ENCODE measurements around the gene WDFY3.

WDFY3 gene

DNA sequence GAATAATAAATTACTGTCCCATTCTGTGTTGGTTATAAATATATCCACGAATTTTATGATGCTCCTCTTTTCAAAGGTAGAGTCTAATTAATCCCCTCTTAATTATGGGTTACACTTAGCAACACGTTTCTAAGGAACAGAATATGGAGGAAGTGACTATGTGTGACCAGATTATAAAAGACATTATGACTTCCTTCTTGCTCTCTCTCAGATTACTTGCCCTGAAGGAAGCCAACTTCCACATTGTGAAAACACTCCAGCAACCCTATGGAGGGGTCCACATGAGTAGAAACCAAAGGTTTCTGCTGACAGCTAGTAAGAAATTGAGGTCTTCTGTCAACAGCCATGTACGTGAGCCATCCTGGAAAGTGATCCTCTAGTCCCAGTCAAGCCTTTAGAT, 59.3 kb downstream of the WDFY3 start:
- DNase-seq, result no peak

- no peak for DNase-seq
Observed at GRCh38 chr4:84905646-84906045, 60.8 kb downstream of the WDFY3 start.

DNA sequence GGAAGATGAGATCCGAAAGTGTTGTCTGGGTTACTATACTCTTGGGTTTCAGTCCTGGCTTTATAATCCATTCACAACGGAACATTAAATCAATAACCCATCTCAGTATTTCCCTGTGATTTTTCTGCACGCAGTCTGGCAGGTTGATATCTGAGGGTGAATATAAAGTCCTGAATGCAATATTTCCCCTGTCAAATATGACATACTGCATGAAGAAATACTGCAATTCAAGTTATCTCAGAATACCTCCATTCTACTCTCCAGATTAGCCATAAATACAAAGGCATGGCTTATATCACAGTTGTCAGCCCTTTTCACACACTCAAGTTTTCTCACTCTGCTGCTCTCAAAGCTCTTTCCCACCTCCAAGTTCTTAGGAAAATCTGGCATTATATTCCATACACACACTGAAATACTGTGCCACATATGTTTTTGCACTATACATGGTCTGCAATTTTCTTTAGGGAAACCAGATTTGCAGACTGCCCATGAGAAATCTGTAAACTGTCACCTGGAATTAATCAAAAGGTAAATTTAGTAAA, 64.7 kb downstream of the WDFY3 start:
- DNase-seq, result no peak

GRCh38 chr4:84901173-84901572, 65.3 kb downstream of the WDFY3 start:
- no peak for DNase-seq

DNA sequence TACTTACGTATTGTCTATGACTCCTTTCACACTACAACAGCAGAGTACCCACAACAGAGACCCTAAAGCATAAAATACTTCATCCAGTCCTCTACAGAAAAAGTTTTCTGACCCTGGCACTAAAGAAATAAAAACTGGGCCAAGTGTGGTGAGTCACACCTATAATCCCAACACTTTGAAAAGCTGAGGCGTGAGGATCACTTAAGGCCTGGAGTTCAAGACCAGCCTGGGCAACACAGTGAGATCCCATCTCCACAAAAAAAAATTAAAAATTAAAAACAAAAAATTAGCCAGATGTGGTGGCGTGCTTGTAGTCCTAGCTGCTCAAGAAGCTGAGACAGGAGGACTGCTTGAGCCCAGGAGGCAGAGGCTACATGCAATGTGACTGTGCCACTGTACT, 66.9 kb downstream of the WDFY3 start:
- DNase-seq, result no peak

- DNase-seq, result no peak
Observed at GRCh38 chr4:84897516-84897915, 69.0 kb downstream of the WDFY3 start.

DNA sequence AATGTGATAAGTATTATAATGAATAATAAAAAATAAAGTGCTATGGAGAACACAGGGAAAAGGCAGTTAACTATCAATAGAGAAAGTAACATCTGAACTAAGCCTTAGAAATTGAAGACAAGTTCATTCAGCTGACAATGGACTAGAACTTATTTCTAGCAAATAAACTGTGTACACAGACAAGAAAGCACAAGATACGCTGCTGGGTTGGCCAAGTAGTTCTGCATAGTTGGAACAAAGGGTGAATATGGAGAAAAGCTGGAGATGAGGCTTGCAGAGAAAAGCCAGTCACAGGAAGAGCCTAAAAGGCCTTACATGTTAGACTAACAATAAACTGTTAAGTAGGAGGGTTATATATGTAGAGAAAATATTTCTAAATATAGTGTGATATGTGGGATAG, 71.2 kb downstream of the WDFY3 start:
- no peak for DNase-seq

DNA sequence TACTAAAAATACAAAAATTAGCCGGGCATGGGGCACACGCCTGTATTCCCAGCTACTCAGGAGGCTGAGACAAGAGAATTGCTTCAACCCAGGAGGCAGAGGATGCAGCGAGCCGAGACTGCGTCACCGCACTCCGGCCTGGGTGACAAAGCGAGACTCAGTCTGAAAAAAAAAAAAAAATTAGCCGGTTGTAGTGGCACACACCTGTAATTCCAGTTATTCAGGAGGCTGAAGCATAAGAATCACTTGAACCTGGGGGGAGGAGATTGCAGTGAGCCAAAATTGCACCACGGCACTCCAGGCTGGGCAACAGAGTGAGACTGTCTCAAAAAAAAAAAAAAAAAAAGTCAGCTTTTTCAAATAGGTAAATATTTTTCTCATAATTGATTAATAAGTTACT, 71.9 kb downstream of the WDFY3 start:
- DNase-seq, result no peak

- DNase-seq, result no peak
Observed at GRCh38 chr4:84892950-84893349, 73.5 kb downstream of the WDFY3 start.

- DNase-seq, result no peak
Observed at GRCh38 chr4:84887824-84888223, 78.7 kb downstream of the WDFY3 start.

DNA sequence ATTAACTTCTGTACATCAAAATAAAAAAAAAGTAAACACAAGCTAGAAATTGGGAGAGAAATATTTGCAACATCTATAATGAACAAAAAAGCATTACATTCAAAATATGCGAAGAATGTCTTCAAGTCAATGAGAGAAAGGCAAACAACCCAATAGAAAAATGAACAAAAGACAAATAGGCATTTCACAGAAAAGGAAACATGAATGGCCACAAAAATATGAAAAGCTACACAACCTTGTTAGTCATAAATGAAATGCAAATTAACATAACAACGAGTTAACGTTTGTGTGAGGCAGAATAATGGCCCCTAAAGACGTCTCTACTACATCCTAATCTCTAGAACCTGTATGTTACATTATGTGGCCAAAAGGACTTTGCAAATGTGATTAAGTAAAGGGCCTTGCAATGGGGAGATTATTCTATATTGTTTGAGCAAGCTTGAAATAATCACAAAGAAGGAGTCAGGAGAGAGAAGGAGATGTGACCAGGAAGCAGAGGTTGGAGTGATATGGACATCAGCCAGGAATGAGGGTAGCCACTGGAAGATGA, 86.8 kb downstream of the WDFY3 start:
- no peak for DNase-seq

GRCh38 chr4:84878546-84878945, 87.9 kb downstream of the WDFY3 start:
- DNase-seq, result no peak

- no peak for DNase-seq
Observed at GRCh38 chr4:84878090-84878489, 88.4 kb downstream of the WDFY3 start.

DNA sequence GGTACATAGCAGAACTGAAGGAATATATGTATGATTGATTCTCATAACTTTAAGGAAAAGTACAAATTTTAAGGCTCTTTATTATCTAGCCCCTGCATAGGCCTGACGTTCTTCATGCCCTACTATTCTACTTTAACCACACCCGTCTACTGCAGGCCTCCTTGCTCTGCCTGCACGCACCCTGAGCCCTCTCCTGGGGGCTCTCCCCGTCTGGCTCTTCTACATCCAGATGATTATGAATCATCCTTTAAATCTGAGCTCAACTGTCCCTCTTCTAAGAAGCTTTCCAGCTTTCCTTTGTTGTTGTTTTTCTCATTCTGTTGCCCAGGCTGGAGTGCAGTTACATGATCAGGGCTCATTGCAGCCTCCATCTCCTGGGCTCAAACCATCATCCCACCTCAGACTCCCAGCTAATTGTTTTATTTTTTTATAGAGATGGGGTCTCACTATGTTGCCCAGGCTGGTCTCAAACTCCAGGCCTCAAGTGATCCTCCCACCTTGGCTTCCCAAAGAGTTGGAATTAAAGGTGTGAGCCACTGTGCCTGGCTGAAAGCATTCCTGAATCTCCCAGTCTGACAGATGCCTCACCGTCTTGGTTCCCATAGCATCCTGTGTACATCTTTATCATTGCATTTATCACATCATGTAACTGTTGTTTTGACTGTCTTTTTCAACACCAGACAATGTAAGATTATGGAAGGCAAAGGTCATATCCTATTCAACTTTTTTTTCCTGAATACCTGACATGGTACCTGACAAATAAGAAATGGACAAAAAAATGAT, 89.2 kb downstream of the WDFY3 start:
- no peak for DNase-seq

DNA sequence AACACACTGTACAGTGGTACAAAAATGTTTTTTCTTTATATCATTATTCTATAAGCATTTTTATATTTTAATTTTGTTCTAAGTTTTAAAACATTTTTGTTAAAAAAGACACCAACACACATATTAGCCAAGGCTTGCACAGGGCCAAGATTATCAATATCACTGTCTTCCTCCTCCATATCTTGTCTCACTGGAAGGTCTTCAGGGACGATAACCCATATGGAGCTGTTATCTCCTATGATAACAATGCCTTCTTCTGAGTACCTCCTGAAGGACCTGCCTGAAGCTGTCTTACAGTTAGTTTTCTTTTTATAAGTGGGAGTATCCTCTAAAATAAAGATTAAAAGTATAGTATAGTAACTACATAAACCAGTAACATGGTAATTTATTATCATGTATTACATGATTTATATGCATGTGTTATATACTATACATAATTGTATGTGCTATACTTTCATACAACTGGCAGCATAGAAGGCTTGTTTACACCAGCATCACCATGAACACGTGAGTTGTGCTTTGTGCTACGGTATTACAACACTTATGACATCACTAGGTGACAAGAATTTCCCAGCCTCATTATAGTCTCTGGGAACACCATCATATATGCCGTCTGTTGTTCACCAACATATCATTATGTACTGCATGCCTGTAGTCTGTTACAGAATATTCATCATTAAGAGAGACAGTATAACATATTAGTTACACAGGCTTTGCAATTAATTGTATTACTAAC, 90.7 kb downstream of the WDFY3 start:
- DNase-seq, result no peak

DNA sequence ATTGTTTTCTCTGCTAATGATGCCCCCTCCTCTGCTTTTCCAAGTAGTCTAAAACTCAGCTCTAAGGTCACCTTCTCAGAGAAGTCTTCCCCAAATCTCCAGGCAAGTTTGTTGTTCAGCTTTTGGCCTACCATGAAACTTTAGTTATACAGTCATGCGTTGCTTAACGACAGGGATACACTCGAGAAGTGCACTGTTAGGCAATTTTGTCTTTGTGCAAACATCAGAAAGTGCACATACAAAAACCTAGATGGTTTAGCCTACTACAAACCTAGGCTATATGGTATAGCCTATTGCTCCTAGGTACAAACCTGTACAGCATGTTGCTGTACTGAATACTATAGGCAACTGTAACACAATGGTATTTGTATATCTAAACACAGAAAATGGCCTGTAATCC, 91.9 kb downstream of the WDFY3 start:
- DNase-seq, result no peak

DNA sequence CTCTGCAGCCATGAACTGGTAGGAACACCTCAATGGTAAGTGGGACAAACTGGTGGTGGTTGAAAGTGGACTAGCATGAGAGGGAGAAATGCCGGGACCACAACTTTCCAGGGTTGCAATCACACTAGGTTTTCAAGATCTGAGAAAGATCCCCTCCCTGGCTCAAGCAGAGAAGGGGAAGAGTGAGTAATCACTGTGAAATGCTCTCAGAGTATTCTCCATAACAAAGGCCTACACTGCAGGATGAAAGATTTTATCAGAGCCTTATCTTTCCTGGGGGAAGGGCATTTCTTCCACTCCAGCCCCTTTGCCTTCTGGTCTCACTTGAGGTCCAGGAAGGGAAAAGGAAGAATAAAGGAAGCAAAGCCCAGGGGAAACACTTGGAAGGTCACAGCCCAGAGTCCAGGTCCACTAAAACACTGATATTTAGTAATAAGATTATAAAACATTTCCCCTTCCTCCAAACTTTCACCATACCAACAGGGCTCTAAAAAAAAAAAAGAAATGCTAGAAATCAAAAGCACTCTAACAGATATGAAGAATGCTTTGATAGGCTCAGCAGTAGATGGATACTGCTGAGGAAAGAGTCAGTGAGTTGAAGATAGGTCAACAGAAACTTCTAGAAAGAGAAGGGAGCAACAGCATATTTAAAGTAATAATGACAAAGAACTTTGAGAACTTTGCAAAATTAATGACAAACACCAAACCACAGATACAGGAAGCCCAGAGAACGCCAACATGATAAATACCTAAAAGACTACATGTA, 95.9 kb downstream of the WDFY3 start:
- DNase-seq, result no peak

GRCh38 chr4:84866295-84866694, 100.2 kb downstream of the WDFY3 start:
- no peak for DNase-seq

DNA sequence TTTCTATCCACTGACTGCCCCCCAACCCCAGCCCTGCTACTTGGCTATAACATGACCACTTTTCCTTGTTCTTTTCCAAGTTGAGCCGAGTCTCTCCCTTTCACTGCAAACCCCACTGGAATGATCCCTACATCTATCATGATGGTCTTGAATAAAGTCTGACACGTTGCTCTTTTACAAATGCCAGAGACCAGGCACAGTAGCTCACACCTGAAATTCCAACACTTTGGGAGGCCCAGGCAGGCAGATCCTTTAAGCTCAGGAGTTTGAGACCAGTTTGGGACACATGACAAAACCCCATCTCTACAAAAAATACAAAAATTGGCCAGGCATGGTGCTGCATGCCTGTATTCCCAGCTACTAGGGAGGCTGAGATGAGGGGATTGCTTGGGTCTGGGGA, 100.9 kb downstream of the WDFY3 start:
- no peak for DNase-seq

GRCh38 chr4:84862064-84862463, 104.4 kb downstream of the WDFY3 start:
- no peak for DNase-seq

- DNase-seq, result no peak
Observed at GRCh38 chr4:84857296-84857695, 109.2 kb downstream of the WDFY3 start.

DNA sequence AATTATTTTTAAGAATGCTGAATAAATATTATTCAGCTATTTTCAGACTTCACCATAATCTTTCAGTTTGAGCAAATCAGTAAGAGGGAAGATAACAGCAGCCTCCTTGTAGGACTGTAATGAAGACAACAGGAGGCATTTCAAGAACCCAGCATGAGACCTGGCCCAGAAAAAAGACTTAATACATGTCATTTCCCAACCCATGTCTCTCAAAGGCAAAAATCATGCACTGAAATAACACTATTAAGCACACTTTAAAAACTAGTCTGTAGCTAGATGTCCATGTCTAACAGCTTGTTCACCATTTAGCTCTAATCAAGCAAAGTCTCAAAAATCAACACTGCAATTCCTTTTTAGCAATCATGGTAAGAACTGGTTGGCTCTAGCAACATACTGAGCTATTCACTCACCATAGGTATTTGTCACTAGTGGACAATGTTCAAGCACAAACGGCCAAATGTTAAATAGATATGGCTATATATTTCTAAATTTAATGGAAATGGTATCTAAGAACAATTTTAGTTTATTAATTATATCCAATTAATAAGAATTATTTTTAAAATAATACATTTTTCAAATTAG, 109.9 kb downstream of the WDFY3 start:
- no peak for DNase-seq

DNA sequence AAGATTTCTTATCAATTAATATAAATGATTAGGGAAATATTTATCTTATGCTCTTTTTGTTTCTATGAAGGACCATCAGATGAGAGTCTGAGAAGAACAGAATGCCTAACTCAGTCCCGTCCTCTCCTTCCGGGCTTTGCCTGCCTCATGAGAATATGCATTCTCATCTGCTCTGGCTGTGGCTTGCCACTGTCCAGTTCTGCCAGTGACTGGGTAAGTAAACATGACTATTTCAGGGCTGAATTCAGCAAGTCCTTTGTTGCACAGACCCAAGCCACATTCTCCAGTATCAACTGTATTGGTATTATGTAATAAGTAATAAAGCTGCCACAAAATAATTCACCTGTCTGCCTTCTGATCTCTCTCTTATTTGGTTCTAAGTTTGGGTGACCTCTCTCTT, 110.7 kb downstream of the WDFY3 start:
- DNase-seq, result no peak
